Kidney epithelial cell (primary cell): ENCODE measurements around the gene PALLD. TPM values are rescaled to one million over a fixed set of nuclear protein-coding genes. Genes with fewer than 3 reads are reported as not detected.
A peak's percentile ranks its signal among the peaks of the same experiment; 100 is the strongest.

Experiments
- DNase-seq: peaks from one replicate; pipeline ENCODE4 v3.0.0-alpha.2; 2010; ENCODE audit warnings: low read depth
- H3K27me3 ChIP-seq: 2 replicates; pipeline ENCODE4 v1.6.0; 2011; ENCODE audit warnings: low read length; ENCODE audit not compliant: control insufficient read depth, insufficient read depth
- H3K36me3 ChIP-seq: 2 replicates; pipeline ENCODE4 v1.5.1; 2011; ENCODE audit warnings: low read length; ENCODE audit not compliant: control insufficient read depth, insufficient read depth
- H3K4me3 ChIP-seq: 2 replicates; pipeline ENCODE4 v1.5.1; 2011; ENCODE audit warnings: low read depth, mild to moderate bottlenecking, control low read depth, low read length
- CTCF ChIP-seq: IDR thresholded peaks from 2 replicates; pipeline ENCODE4 v1.5.1; 2011; ENCODE audit warnings: mild to moderate bottlenecking, moderate library complexity, low read length, control low read depth, inconsistent platforms; ENCODE audit not compliant: insufficient read depth, poor library complexity, severe bottlenecking
- total RNA-seq: library from RNA; depleted of rRNA; stranded (reverse); fragments of >200 nt; gene quantifications from 2 replicates; pipeline ENCODE4 v1.2.3, GENCODE V29; 2015

PALLD gene
- total RNA-seq, 1 donor from 2014 or later, result 77.4 TPM

GRCh38 chr4:168598191-168598590 is 101.3 kb downstream of the PALLD start:
- H3K4me3 ChIP-seq, result no peak overlapping the region
- no peak for DNase-seq
- no peaks in the 10 kb centered on the region for H3K27me3 ChIP-seq
- H3K36me3 ChIP-seq, result no peaks in the 10 kb centered on the region
- no peak for TF ChIP-seq CTCF

- Histone ChIP-seq H3K36me3 (no peaks in the 10 kb centered on the region), H3K27me3 (no peaks in the 10 kb centered on the region), H3K4me3 (no peak overlapping the region)
- DNase-seq, result no peak
- no peak for TF ChIP-seq CTCF
These were observed 104.1 kb downstream of the PALLD start for GRCh38 chr4:168600796-168601583.

GRCh38 chr4:168601899-168602298 is 105.0 kb downstream of the PALLD start:
- TF ChIP-seq CTCF, result no peak
- no peak for DNase-seq
- Histone ChIP-seq H3K36me3 (no peaks in the 10 kb centered on the region), H3K4me3 (no peak overlapping the region), H3K27me3 (no peaks in the 10 kb centered on the region)

- H3K4me3 ChIP-seq, result no peak overlapping the region
- no peaks in the 10 kb centered on the region for H3K36me3 ChIP-seq
- TF ChIP-seq CTCF, result no peak
- peak; percentile 77 for DNase-seq
- no peaks in the 10 kb centered on the region for H3K27me3 ChIP-seq
These were observed 107.9 kb downstream of the PALLD start for GRCh38 chr4:168604496-168605373.

- Histone ChIP-seq H3K4me3 (no peak overlapping the region), H3K36me3 (no peaks in the 10 kb centered on the region), H3K27me3 (no peaks in the 10 kb centered on the region)
- DNase-seq, result no peak
- no peak for TF ChIP-seq CTCF
These were observed 108.6 kb downstream of the PALLD start for GRCh38 chr4:168605411-168605810.
